A549 (cell line): ENCODE data around the gene ATP1A2. TPM values are rescaled to one million over a fixed set of nuclear protein-coding genes. Genes with fewer than 3 reads are reported as not detected.

Experiments used
- ATAC-seq, 2 experiments: fragments of 200-7000 bp in 1 of 2; fragments of >200 bp in 1 of 2; cut with Nextera tagmentation in 1 of 2; cut with Tn5 transposase in 1 of 2; 3 replicates each; pipeline versions ENCODE4 v1.8.0 to v1.9.1; 2018 to 2020; ENCODE audit warnings: mild to moderate bottlenecking in 1 of 2, moderate library complexity in 1 of 2
- CTCF ChIA-PET: fragments of 300-600 bp; sonication (Branson Sonifier 250); formaldehyde crosslinking; extraction: SDS; loops from one replicate; lab custom pipeline; 2021; ENCODE audit warnings: antibody characterized with exemption, inconsistent platforms; lab: Yijun Ruan, JAX
- POLR2A ChIA-PET: fragments of 350-600 bp; formaldehyde crosslinking; extraction: SDS; loops from one replicate; lab custom pipeline; 2021; ENCODE audit warnings: antibody characterized with exemption, inconsistent platforms; lab: Yijun Ruan, JAX
- DNase-seq, 2 experiments: peaks; one replicate each; pipeline versions ENCODE4 v3.0.0 to v3.0.0-alpha.2; 2011 to 2016; ENCODE audit warnings: low read depth in 1 of 2, low spot score in 1 of 2
- FAIRE-seq: peaks from 2 replicates; lab custom pipeline; 2011; peaks lifted over from hg19 to GRCh38; lab: Jason Lieb, UNC
- H3K27ac ChIP-seq, 2 experiments: fragments of >200 bp; sonication (Bioruptor Twin); formaldehyde crosslinking; 3 replicates each; pipeline ENCODE4 v1.5.1; 2016 to 2017
- H3K4me1 ChIP-seq: fragments of >200 bp; sonication (Bioruptor Twin); formaldehyde crosslinking; 3 replicates; pipeline ENCODE4 v1.6.1; 2016
- H3K4me2 ChIP-seq: fragments of >200 bp; sonication (Bioruptor Twin); formaldehyde crosslinking; 3 replicates; pipeline ENCODE4 v1.6.1; 2016
- H3K4me3 ChIP-seq: fragments of >200 bp; sonication (Bioruptor Twin); formaldehyde crosslinking; 3 replicates; pipeline ENCODE4 v1.5.1; 2016
- H3K9me3 ChIP-seq: fragments of >200 bp; sonication (Bioruptor Twin); formaldehyde crosslinking; 3 replicates; pipeline ENCODE4 v1.6.1; 2016
- ATOH8 ChIP-seq: fragments of 250-450 bp; sonication (Bioruptor Pico); IDR thresholded peaks from 2 replicates; pipeline ENCODE4 v1.5.0; 2020; ENCODE audit warnings: low read depth, mild to moderate bottlenecking, moderate library complexity
- BCL3 ChIP-seq: fragments of >200 bp; sonication (Bioruptor Twin); formaldehyde crosslinking; IDR thresholded peaks from 3 replicates; pipeline ENCODE4 v1.6.1; 2016
- CBX2 ChIP-seq: fragments of 200-600 bp; sonication (generic); IDR thresholded peaks from 2 replicates; pipeline ENCODE4 v1.6.1; 2016; ENCODE audit warnings: low read depth, mild to moderate bottlenecking, borderline replicate concordance
- CEBPB ChIP-seq, 2 experiments: fragments of >200 bp in 1 of 2; sonication (Bioruptor Twin) in 1 of 2; formaldehyde crosslinking in 1 of 2; IDR thresholded peaks; 2 replicates each; pipeline ENCODE4 v1.6.1; 2012 to 2016
- EHMT2 ChIP-seq: fragments of 200-600 bp; sonication (generic); IDR thresholded peaks from 2 replicates; pipeline ENCODE4 v1.6.1; 2016; ENCODE audit warnings: antibody characterized with exemption, low read depth, mild to moderate bottlenecking, moderate library complexity
- EP300 ChIP-seq, 2 experiments: fragments of >200 bp; sonication (Bioruptor Twin); formaldehyde crosslinking; IDR thresholded peaks; 2 replicates in 1 of 2; 3 replicates in 1 of 2; pipeline ENCODE4 v1.6.1; 2016 to 2017
- FOSL2 ChIP-seq, 2 experiments: fragments of 450-650 bp in 1 of 2; fragments of >200 bp in 1 of 2; sonication (Bioruptor Twin) in 1 of 2; formaldehyde crosslinking; IDR thresholded peaks; 2 replicates each; pipeline versions ENCODE4 v1.5.0 to v1.6.1; 2016 to 2020; ENCODE audit warnings: mild to moderate bottlenecking in 1 of 2, moderate library complexity in 1 of 2
- GATA3 ChIP-seq: IDR thresholded peaks from 2 replicates; pipeline ENCODE4 v1.6.1; 2012; ENCODE audit warnings: borderline replicate concordance
- HES2 ChIP-seq: fragments of >200 bp; sonication (Bioruptor Twin); formaldehyde crosslinking; IDR thresholded peaks from 2 replicates; pipeline ENCODE4 v1.6.1; 2016
- HEYL ChIP-seq: fragments of 250-450 bp; sonication (Bioruptor Pico); IDR thresholded peaks from 2 replicates; pipeline ENCODE4 v1.8.0; 2021; ENCODE audit warnings: mild to moderate bottlenecking, moderate library complexity
- HMGXB4 ChIP-seq: fragments of 250-450 bp; sonication (Bioruptor Pico); IDR thresholded peaks from 2 replicates; pipeline ENCODE4 v1.5.0; 2021; ENCODE audit warnings: mild to moderate bottlenecking, moderate library complexity, borderline replicate concordance
- HOXB13 ChIP-seq: fragments of 250-450 bp; sonication (Bioruptor Pico); IDR thresholded peaks from 2 replicates; pipeline ENCODE4 v1.5.0; 2020; ENCODE audit warnings: low read depth, mild to moderate bottlenecking, moderate library complexity
- JUN ChIP-seq, 2 experiments: fragments of >200 bp; sonication (Bioruptor Twin); formaldehyde crosslinking; IDR thresholded peaks; 2 replicates in 1 of 2; 3 replicates in 1 of 2; pipeline ENCODE4 v1.6.1; 2016 to 2017
- JUNB ChIP-seq: fragments of >200 bp; sonication (Bioruptor Twin); formaldehyde crosslinking; IDR thresholded peaks from 2 replicates; pipeline ENCODE4 v1.6.1; 2016
- MYC ChIP-seq: IDR thresholded peaks from 2 replicates; pipeline ENCODE4 v1.6.1; 2012; ENCODE audit warnings: mild to moderate bottlenecking, inconsistent platforms, low read length, improper control_type of control experiment, borderline replicate concordance
- NFE2L2 ChIP-seq: fragments of 150-350 bp; conservative IDR thresholded peaks from 2 replicates; pipeline ENCODE4 v1.6.1; 2014; ENCODE audit warnings: low read length
- NPAS2 ChIP-seq: fragments of 250-450 bp; sonication (Bioruptor Pico); IDR thresholded peaks from 2 replicates; pipeline ENCODE4 v1.8.0; 2022; ENCODE audit warnings: mild to moderate bottlenecking, moderate library complexity, borderline replicate concordance
- PHF8 ChIP-seq: fragments of 200-600 bp; sonication (generic); IDR thresholded peaks from 2 replicates; pipeline ENCODE4 v1.6.1; 2016; ENCODE audit warnings: low read depth, mild to moderate bottlenecking, antibody characterized with exemption, moderate library complexity, borderline replicate concordance
- POLR2A ChIP-seq: IDR thresholded peaks from 2 replicates; pipeline ENCODE4 v1.6.1; 2012; ENCODE audit warnings: mild to moderate bottlenecking, low read length
- POLR2AphosphoS2 ChIP-seq: conservative IDR thresholded peaks from 2 replicates; pipeline ENCODE4 v1.6.1; 2012; ENCODE audit warnings: low read length, improper control_type of control experiment, inconsistent platforms
- USF2 ChIP-seq: fragments of 450-650 bp; IDR thresholded peaks from 2 replicates; pipeline ENCODE4 v1.6.1; 2014; ENCODE audit warnings: antibody characterized with exemption
- ZFP36 ChIP-seq: fragments of 450-650 bp; IDR thresholded peaks from 2 replicates; pipeline ENCODE4 v1.6.1; 2014; ENCODE audit warnings: borderline replicate concordance; ENCODE audit not compliant: partially characterized antibody
- ZSCAN20 ChIP-seq: fragments of 250-450 bp; sonication (Bioruptor Pico); IDR thresholded peaks from 2 replicates; pipeline ENCODE4 v1.8.0; 2022; ENCODE audit warnings: mild to moderate bottlenecking, moderate library complexity
- WGBS: methylation state at CpG from one replicate; pipeline ENCODE4 v1.1.6; 2017; ENCODE audit errors: missing lambda C conversion rate; 5-methylcytosine and 5-hydroxymethylcytosine counted together
- polyA plus RNA-seq, 4 experiments: library from polyadenylated mRNA; depleted of rRNA in 3 of 4; stranded (reverse); fragments of >200 nt; fragmentation: RNase III in 1 of 4; extraction: RNeasy Plus Mini Kit Qiagen cat#74134 plus additional on column Dnase treatment in 1 of 4; gene quantifications; 2 replicates in 3 of 4; 3 replicates in 1 of 4; pipeline ENCODE4 v1.2.3, GENCODE V29; 2011 to 2017

Gene ATP1A2
- polyA plus RNA-seq, 2 of the 4 experiments (the other 2 are of a cell fraction): 0.09 TPM; not detected in 1

- no peak for TF ChIP-seq HOXB13 (CRISPR knock-in tag)
- no peak for TF ChIP-seq BCL3
- no peak for TF ChIP-seq PHF8
- no peak for TF ChIP-seq HES2
- TF ChIP-seq POLR2AphosphoS2: no peak
- no peak for TF ChIP-seq HMGXB4 (CRISPR knock-in tag)
- TF ChIP-seq ATOH8 (CRISPR knock-in tag): no peak
- TF ChIP-seq EP300 (IDR thresholded peaks at IDR 0.05): no peak
- CTCF ChIA-PET: interaction anchor here (0.7 to 6.0 kb wide), 5 partner anchors 7 to 98 kb away, joined by 4 to 80 read pairs (median 9); no protein-coding TSS in a partner anchor
- Histone ChIP-seq H3K9me3 (no peaks in the 10 kb centered on the region), H3K27ac (no peak overlapping the region), H3K4me2 (no peak overlapping the region), H3K4me3 (no peak overlapping the region), H3K4me1 (peaks cover 11% of the 10 kb centered on the region; the same call in 2 of the 3 replicates)
- DNase-seq (no peak), ATAC-seq (no peak), FAIRE-seq (no peak)
- WGBS: 78% methylated on average over 4 of the region's 9 CpGs
- POLR2A ChIA-PET: no interaction called here
Observed at GRCh38 chr1:160093069-160093395, 22.5 kb upstream of the ATP1A2 start.

- Histone ChIP-seq H3K4me3 (no peak overlapping the region), H3K4me2 (no peak overlapping the region), H3K27ac (no peak overlapping the region), H3K9me3 (no peaks in the 10 kb centered on the region), H3K4me1 (peaks cover 11% of the 10 kb centered on the region; the same call in 2 of the 3 replicates)
- ATAC-seq: no peak
- FAIRE-seq: no peak
- ChIA-PET POLR2A (interaction anchor here (0.6 kb wide), 1 partner anchor 278 kb away, joined by 3 read pairs; no protein-coding TSS in a partner anchor), CTCF (interaction anchor here (0.8 to 6.0 kb wide), 8 partner anchors 7 to 198 kb away, joined by 3 to 80 read pairs (median 4); no protein-coding TSS in a partner anchor)
- TF ChIP-seq CBX2: no peak
- no peak for TF ChIP-seq POLR2A
- 91% methylated on average over 16 of the region's 21 CpGs for WGBS
- DNase-seq: no peak
Observed at GRCh38 chr1:160093624-160094290, 21.8 kb upstream of the ATP1A2 start.

- Histone ChIP-seq H3K4me3 (no peak overlapping the region), H3K4me1 (peaks cover 13% of the 10 kb centered on the region; the same call in 2 of the 3 replicates), H3K27ac (no peak overlapping the region), H3K4me2 (no peak overlapping the region), H3K9me3 (no peaks in the 10 kb centered on the region)
- 92% methylated on average over 4 of the region's 4 CpGs for WGBS
- TF ChIP-seq MYC (no peak), NFE2L2 (no peak), USF2 (no peak), HES2 (no peak), JUN (IDR thresholded peaks at IDR 0.05) (no peak), HEYL (no peak), HOXB13 (CRISPR knock-in tag) (no peak), GATA3 (no peak), JUNB (no peak), ZSCAN20 (no peak), CEBPB (IDR thresholded peaks at IDR 0.05) (no peak), NPAS2 (CRISPR knock-in tag) (no peak), EHMT2 (no peak), FOSL2 (IDR thresholded peaks at IDR 0.05) (no peak), FOSL2 (CRISPR knock-in tag; IDR thresholded peaks at IDR 0.05) (no peak), BCL3 (no peak), ZFP36 (no peak)
- DNase-seq: no peak
- ChIA-PET POLR2A (no interaction called here), CTCF (interaction anchor here (0.8 to 6.0 kb wide), 7 partner anchors 8 to 197 kb away, joined by 3 to 80 read pairs (median 5); no protein-coding TSS in a partner anchor)
- no peak for FAIRE-seq
- no peak for ATAC-seq
Observed at GRCh38 chr1:160094291-160094625, 21.3 kb upstream of the ATP1A2 start.
